IPS-NIHi11 (cell line): ENCODE data around the gene PSMD12.
"Not testable (repeated sequence)": the region's sequence is repeated elsewhere in the genome, so short reads cannot be mapped to it uniquely, and the experiment has no call there.

Source experiments
- DNase-seq: peaks from one replicate; pipeline ENCODE4 v3.0.0; 2012; ENCODE audit warnings: mixed read lengths, low spot score

PSMD12 gene

DNA sequence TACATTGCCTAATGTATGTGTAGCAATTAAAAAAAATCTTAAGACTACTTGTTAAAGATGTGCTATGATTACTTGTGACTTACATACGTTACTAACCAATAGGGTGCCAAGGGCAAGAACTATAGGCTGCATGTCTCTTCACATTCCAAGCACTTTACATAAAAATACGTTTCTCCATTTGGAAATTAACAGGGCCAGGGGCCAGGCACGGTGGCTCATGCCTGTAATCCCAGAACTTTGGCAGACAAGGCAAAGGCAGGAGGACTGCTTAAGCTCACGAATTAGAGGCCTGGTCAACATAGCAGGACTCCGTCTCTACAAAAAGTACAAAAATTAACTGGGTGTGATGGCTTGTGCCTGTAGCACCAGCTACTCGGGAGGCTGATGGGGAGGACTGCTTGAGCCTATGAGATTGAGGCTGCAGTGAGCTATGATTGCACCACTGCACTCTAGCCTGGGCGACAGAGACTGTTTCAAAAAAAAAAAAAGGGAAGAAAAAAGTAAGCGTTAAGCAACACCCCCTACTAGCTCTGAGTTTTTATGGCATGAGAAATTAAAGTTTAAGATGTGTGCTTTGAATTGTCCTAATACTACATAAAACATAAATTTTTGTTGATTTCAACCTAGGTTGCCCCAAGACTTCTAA lies 12.3 kb downstream of the PSMD12 start:
- no peak for DNase-seq

DNA sequence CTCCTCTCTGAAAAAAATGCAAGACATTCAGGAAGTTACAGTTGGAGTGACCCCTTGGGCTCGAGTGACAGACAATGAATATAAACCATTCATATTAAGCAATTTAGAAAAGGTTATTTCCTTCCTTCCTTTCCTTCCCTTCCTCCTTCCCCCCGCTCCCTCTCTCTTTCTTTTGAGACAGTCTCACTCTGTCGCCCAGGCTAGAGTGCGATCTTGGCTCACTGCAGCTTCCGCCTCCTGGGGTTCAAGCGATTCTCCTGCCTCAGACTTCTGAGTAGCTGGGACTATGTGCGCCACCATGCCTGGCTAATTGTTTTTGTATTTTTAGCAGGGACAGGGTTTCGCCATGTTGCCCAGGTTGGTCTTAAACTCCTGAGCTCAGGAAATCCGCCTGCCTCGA lies 13.2 kb downstream of the PSMD12 start:
- no peak for DNase-seq

GRCh38 chr17:67349420-67349819 lies 17.0 kb downstream of the PSMD12 start:
- DNase-seq, result no peak

DNA sequence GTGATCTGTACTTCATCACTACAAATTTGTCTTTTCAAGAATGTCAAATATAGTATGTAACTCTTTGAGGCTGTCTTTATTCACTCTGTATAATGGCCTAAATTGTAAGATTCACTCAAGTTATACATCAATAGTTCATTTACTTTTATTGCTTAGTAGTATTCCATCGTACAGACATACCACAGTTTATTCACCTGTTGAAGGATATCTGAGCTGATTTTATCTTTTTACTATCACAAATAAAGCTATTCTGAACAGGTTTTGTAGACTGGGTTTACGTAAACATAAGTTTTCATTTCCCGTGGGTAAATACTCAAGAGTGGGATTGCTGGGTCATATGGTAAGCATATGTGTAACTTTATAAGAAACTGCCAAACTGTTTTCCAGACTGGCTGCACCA lies 18.6 kb downstream of the PSMD12 start:
- DNase-seq, result no peak

- DNase-seq, result no peak
These were observed 23.1 kb downstream of the PSMD12 start for GRCh38 chr17:67343237-67343636.

DNA sequence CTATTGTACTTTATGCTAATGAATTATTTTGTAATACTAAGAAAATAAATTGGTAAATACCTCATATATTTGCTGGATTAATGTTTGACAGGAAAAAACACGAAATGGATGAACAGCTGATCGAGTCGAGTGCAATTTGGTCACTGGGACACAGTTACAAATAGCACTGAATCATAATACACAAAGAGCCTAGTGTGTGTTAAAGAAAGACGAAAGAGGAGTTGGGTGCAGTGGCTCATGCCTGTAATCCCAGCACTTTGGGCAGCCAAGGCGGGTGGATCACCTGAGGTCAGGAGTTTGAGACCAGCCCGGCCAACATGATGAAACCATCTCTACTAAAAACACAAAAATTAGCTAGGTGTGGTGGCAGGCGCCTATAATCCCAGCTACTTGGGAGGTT lies 28.0 kb downstream of the PSMD12 start:
- not testable (repeated sequence) for DNase-seq

DNA sequence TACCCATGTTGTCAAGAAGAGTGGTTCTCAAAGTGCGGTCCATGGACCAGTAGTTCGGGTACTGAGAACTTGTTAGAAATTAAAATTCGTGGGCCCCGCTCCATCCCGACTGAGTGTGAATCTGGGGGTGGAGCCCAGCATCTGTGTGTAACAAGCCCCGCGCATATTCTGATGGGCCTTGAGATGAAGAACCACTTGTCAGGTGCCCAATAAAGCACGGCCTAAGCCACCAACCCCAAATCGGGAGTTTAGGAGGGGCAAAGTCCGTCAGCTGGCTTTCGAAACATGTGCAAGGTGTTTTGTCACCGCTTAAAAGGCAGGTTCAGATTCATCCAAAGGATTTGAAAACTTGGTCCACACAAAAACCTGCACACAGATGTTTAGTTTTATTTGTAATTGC lies 29.5 kb downstream of the PSMD12 start:
- DNase-seq, result no peak

DNA sequence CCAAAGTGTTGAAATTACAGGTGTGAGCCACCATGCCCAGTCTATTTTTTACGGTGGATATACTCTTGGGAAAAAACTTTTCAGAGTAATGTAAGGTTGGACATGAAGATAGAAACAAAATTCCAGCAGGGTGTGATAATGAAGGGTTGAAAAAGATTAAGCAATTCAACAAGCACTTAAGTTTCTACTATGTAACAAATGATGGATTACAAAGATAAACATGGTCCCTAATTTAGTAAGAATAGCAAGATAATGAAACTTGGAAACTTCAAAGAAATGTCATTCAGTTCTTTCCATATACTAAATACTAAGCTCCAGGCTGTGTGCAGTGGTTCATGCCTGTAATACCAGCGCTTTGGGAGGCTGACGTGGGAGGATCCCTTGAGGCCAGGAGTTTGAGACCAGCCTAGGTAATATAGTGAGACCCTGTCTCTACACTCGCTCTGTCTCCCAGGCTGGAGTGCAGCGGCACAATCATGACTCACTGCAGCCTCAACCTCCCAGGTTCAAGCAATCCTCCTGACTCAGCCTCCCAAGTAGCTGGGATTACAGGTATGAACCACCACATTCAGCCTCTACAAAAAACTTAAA lies 31.0 kb downstream of the PSMD12 start:
- no peak for DNase-seq

DNA sequence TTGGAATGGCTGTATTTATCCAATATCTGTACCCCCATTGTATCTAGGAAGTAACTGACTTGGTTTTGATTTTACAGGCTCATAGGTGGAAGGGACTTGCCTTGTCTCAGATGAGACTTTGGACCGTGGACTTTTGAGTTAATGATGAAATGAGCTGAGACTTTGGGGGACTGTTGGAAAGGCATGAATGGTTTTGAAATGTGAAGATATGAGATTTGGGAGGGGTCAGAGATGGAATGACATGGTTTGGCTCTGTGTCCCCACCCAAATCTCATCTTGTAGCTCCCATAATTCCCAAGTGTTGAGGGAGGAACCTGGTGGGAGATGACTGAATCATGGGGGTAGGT lies 34.2 kb downstream of the PSMD12 start:
- not testable (repeated sequence) for DNase-seq

DNA sequence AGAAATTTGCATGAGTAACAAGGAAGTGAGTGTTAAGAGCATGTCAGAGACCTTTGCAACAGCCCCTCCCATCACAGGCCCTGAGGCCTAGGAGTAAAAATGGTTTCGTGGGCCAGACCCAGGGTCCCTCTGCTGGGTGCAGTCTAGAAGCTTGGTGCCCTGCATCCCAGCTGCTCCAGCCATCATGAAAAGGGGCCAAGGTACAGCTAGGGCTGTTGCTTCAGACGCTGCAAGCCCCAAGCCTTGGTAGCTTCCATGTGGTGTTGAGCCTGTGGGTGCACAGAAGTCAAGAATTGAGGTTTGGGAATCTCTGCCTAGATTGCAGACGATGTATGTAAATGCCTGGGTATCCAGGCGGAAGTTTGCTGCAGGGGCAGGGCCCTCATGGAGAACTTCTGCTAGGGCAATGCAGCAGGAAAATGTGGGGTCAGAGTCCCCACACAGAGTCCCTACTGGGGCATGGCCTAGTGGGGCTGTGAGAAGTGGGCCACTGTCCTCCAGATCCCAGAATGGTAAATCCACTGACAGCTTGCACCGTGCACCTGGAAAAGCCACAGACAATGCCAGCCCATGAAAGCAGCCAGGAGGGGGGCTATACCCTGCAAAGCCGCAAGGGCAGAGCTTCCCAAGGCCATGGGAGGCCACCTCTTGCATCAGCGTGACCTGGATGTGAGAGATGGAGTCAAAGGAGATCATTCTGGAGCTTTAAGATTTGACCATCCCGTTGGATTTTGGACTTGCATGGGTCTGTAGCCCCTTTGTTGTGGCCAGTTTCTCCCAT lies 34.8 kb downstream of the PSMD12 start:
- not testable (repeated sequence) for DNase-seq

DNA sequence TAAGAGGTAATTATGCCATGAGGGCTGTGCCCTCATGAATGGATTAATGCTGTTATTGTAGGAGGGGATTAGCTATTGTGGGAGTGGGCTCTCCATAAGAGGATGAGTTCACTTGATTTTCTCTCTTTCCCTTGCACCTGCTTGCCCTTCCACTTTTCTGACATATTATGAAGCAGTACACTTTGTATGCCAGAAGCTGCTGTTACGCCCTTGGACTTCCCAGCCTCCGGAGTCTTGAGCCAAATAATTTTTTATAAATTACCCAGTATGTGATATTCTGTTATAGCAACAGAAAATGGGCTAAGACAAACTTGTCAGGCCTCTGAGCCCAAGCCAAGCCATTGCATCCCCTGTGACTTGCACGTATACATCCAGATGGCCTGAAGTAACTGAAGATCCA lies 38.4 kb downstream of the PSMD12 start:
- no peak for DNase-seq

DNA sequence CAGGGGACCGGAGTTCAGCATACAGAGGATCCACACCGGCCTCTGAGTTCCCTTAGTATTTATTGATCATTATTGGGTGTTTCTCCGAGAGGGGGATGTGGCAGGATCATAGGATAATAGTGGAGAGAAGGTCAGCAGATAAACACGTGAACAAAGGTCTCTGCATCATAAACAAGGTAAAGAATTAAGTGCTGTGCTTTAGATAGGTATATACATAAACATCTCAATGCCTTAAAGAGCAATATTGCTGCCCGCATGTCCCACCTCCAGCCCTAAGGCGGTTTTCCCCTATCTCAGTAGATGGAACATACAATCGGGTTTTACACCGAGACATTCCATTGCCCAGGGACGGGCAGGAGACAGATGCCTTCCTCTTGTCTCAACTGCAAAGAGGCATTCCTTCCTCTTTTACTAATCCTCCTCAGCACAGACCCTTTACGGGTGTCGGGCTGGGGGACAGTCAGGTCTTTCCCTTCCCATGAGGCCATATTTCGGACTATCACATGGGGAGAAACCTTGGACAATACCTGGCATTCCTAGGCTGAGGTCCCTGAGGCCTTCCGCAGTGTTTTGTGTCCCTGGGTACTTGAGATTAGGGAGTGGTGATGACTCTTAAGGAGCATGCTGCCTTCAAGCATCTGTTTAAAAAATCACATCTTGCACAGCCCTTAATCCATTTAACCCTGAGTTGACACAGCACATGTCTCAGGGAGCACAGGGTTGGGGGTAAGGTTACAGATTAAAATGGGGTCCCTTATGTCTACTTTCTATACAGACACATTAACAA lies 39.2 kb downstream of the PSMD12 start:
- DNase-seq, result not testable (repeated sequence)

- no peak for DNase-seq
These were observed 39.9 kb downstream of the PSMD12 start for GRCh38 chr17:67326440-67326839.

DNA sequence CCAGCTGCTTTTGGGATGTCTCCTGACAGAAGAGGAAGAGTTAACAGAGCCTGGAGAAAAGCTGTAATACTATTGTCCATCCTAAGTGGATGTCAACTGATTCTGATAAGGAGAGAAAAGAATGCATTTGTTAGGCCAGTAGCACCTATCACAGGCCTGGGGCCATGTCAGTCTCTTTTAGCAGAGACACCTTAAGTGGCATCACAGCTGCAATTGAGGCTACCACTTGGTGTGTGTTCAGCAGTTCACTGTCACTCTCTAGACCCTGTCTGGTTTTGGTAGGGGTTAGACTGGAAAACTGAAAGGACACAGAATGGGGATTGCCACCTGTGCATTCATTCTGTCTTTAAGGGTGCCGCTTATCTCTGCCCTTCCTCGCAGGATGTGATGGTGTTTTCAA lies 42.0 kb downstream of the PSMD12 start:
- no peak for DNase-seq

- DNase-seq, result no peak
These were observed 42.9 kb downstream of the PSMD12 start for GRCh38 chr17:67323445-67323844.

DNA sequence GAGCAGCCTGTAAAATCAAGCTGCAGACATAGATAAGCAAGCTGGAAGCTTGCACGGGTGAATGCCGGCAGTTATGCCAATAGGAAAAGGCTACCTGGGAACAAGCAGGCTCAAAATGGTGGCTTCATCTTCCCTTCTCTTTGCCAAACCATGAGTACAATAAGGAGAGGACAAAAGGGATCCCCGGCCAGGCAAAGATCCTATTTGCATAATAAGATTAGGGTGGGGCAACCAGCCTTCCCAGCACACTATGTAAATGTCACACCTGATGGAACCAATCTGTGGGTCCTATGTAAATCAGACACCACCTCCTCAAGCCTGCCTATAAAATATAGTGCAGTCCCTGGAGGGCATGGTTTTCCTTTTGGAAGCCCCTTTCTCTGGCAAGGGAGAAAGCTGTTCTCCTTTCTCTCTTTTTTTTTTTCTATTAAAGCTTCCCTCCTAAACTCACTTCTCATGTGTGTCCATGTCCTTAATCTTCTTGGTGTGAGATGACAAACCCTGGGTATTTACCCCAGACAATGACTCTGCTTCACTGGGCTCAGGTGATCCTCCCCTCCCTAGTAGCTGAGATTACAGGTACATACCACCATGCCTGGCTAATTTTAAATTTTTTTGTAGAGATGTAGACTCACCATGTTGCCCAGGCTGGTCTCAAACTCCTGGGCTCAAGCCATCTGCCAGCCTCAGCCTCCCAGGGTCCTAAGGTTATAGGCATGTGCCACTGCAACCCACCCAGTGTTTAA lies 44.2 kb downstream of the PSMD12 start:
- DNase-seq, result peak; percentile 66

DNA sequence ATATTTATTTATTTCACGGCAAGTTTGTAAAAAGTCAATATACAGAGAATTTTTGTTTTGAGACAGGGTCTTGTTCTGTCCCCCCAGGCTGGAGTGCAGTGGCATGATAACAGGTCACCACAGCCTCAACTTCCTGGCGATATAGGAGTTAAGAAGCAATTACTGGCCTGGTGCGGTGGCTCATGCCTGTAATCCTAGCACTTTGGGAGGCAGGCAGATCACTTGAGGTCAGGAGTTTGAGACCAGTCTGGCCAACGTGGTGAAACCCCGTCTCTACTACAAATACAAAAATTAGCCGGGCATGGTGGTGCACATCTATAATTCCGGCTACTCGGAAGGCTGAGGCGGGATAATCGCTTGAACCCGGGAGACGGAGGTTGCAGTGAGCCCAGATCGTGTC lies 44.9 kb downstream of the PSMD12 start:
- not testable (repeated sequence) for DNase-seq

- DNase-seq, result no peak
These were observed 49.6 kb downstream of the PSMD12 start for GRCh38 chr17:67316781-67317180.

DNA sequence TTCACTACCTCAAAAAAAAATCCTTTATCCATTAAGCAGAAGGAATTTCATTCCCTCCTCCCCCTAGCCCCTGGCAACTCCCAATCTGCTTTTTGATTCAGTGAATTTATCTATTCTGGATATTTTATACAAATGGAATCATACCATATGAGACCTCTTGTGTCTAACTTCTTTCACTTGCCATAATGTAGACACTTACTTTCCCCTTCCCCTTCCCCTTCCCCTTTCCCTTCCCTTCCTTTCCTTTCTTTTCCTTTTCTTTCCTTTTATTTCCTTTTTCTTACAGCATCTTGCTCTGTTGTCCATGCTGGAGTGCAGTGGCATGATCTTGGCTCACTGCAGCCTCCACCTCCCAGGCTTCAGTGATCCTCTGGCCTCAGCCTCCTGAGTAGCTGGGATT lies 50.5 kb downstream of the PSMD12 start:
- DNase-seq, result no peak

- DNase-seq, result no peak
These were observed 54.1 kb downstream of the PSMD12 start for GRCh38 chr17:67312265-67312664.

- no peak for DNase-seq
These were observed 54.8 kb downstream of the PSMD12 start for GRCh38 chr17:67311575-67311974.

- DNase-seq, result no peak
These were observed 56.0 kb downstream of the PSMD12 start for GRCh38 chr17:67310406-67310805.
